BLaER1 (cell line): ENCODE data around the gene HPSE2.

Experiments
- H3K27ac ChIP-seq: shearing (Covaris generic); formaldehyde crosslinking; 2 replicates; pipeline ENCODE4 v1.8.1; 2022
- H3K27me3 ChIP-seq: shearing (Covaris generic); formaldehyde crosslinking; 2 replicates; pipeline ENCODE4 v1.8.1; 2022
- H3K36me3 ChIP-seq: shearing (Covaris generic); formaldehyde crosslinking; 2 replicates; pipeline ENCODE4 v1.8.1; 2022
- H3K4me1 ChIP-seq: shearing (Covaris generic); formaldehyde crosslinking; 2 replicates; pipeline ENCODE4 v1.8.1; 2022
- H3K4me2 ChIP-seq: shearing (Covaris generic); formaldehyde crosslinking; 2 replicates; pipeline ENCODE4 v1.8.1; 2022
- H3K4me3 ChIP-seq: shearing (Covaris generic); formaldehyde crosslinking; 2 replicates; pipeline ENCODE4 v1.8.1; 2022
- H3K9ac ChIP-seq: shearing (Covaris generic); formaldehyde crosslinking; 2 replicates; pipeline ENCODE4 v1.8.1; 2022
- H3K9me3 ChIP-seq: shearing (Covaris generic); formaldehyde crosslinking; 2 replicates; pipeline ENCODE4 v1.8.1; 2022
- H4K20me1 ChIP-seq: shearing (Covaris generic); formaldehyde crosslinking; 2 replicates; pipeline ENCODE4 v1.8.1; 2022
- Cebpa-rat ChIP-seq: shearing (Covaris generic); IDR thresholded peaks from 2 replicates; pipeline ENCODE4 v1.8.1; 2022

HPSE2 gene

DNA sequence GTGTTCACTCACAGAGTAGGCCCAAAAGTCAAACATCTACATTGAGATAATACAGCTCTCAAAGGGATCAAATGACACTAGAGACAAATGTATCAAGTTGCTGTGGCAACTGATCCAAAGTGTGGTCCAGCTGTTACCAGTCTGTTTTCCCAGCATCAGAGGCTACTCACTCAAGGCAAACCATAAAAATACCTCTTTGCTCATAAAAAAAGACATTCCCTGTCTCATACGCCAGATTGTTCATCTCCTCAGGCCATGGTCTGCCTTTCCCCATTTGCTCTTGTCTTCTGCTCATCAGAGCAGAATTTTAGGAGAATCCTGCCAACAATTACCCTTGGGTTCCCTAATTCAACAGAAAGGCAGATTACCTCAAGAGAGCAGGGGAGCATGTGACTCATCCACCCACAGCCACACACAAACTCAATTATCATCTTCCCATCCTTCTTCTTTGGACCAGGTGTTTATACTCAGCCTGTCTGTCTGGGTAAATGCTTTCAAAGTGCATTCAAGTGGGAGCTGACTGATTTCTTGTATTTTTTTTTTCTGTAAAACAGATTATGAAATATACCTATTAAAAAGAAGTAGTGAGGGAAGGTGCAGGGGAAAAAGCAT, 562.4 kb downstream of the HPSE2 start:
- H3K4me3 ChIP-seq, result no peak overlapping the region
- H3K36me3 ChIP-seq, result no peaks in the 10 kb centered on the region
- no peak overlapping the region for H3K4me2 ChIP-seq
- TF ChIP-seq Cebpa-rat, result no peak
- H3K27me3 ChIP-seq, result no peaks in the 10 kb centered on the region
- no peaks in the 10 kb centered on the region for H3K4me1 ChIP-seq
- H3K9ac ChIP-seq, result no peak overlapping the region
- no peak overlapping the region for H3K27ac ChIP-seq
- no peaks in the 10 kb centered on the region for H3K9me3 ChIP-seq
- no peaks in the 10 kb centered on the region for H4K20me1 ChIP-seq

DNA sequence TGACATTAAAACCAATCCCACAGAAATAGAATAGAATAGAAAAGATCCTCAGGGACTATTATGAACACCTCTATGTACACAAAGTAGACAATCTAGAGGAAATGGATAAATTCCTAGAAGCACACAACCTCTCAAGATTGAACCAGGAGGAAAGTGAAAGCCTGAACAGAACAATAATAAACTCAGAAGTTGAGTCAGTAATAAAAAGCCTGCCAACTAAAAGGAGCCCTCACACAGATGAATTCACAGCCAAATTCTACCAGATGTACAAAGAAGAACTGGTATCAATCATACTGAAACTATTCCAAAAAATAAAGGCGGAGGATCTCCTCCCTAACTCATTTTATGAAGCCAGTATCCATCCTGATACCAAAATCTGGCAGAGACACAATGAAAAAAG, 568.6 kb downstream of the HPSE2 start:
- H3K4me1 ChIP-seq, result no peaks in the 10 kb centered on the region
- no peak overlapping the region for H3K27ac ChIP-seq
- TF ChIP-seq Cebpa-rat, result no peak

DNA sequence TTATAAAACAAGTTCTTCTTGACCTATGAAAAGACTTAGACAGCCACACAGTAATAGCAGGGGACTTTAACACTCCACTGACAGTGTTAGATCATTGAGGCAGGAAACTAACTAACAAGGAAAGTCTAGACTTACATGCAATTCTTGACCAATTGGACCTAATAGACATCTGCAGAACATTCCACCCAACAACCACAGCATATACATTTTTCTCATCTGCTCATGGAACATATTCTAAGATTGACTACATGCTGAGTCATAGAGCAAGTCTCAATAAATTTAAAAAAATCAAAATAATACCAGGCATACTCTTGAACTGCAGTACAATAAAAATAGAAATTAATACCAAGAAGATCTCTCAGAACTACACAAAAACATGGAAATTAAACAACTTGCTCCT, 569.4 kb downstream of the HPSE2 start:
- H3K4me2 ChIP-seq, result no peak overlapping the region
- H3K4me3 ChIP-seq, result no peak overlapping the region
- no peaks in the 10 kb centered on the region for H4K20me1 ChIP-seq
- H3K27ac ChIP-seq, result no peak overlapping the region
- TF ChIP-seq Cebpa-rat, result no peak
- peaks cover 27% of the 10 kb centered on the region for H3K9me3 ChIP-seq
- no peaks in the 10 kb centered on the region for H3K36me3 ChIP-seq
- no peaks in the 10 kb centered on the region for H3K27me3 ChIP-seq
- H3K4me1 ChIP-seq, result no peaks in the 10 kb centered on the region
- H3K9ac ChIP-seq, result no peak overlapping the region

More for the DNA sequence above, 568.6 kb downstream of the HPSE2 start:
- no peak overlapping the region for H3K9ac ChIP-seq
- no peaks in the 10 kb centered on the region for H3K27me3 ChIP-seq
- H3K9me3 ChIP-seq, result peaks cover 27% of the 10 kb centered on the region
- no peak overlapping the region for H3K4me3 ChIP-seq
- no peaks in the 10 kb centered on the region for H4K20me1 ChIP-seq
- no peak overlapping the region for H3K4me2 ChIP-seq
- H3K36me3 ChIP-seq, result no peaks in the 10 kb centered on the region

DNA sequence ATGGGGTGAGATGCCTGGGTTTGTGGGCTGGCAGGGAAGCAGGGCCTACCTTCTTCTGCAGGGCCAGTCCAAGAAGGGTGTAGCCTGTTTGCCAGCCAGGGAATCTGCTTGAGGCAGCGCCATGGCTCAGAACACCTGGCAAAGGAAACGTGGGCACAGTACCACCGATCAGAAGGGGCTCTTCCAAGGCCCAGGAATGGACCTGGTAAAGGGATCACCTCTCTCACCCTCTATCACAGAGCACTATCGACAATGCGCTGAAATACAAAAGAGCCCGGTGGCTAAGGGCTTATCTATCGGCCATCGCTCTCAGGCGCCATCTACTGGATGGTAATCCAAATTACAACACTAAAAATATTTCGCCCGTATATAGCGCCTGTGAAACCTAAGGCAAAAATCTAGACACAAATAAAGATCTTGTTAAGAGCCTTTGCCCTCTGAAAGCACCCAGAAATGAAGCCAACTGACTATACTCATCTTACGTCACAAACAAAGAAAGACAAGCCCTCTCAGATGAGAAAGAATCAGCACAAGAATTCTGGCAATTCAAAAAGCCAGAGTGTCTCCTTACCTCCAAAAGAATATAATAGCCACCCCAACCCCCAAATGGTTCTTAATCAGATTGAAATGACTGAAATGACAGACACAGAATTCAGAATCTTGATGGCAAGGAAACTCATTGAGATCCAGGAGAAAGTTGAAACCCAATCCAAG, 571.2 kb downstream of the HPSE2 start:
- no peak for TF ChIP-seq Cebpa-rat
- H3K4me1 ChIP-seq, result no peaks in the 10 kb centered on the region
- H4K20me1 ChIP-seq, result no peaks in the 10 kb centered on the region
- H3K9me3 ChIP-seq, result peaks cover 27% of the 10 kb centered on the region
- no peaks in the 10 kb centered on the region for H3K27me3 ChIP-seq
- no peak overlapping the region for H3K4me3 ChIP-seq
- no peak overlapping the region for H3K27ac ChIP-seq
- no peak overlapping the region for H3K9ac ChIP-seq
- H3K36me3 ChIP-seq, result no peaks in the 10 kb centered on the region
- no peak overlapping the region for H3K4me2 ChIP-seq

DNA sequence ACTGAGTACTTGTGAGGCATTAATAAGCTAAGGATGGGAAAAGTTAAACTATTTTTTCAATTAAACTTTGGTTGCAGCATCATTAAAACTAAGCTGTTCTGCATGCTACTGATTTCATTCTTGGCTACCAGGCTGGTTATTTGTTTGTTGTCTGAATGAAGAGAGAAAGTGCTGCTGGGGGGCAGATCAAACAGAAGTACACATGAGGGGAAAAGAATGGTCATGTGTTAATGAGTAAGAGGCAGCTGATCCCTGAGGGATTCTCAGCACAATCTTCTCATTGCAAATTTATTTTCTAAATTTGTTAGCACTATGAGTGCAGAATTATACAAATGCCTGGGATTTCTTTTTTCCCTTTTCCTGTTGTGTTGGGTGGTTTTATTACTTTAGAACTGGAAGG, 575.7 kb downstream of the HPSE2 start:
- Histone ChIP-seq H3K4me1 (no peaks in the 10 kb centered on the region), H3K9ac (no peak overlapping the region), H3K27ac (no peak overlapping the region), H3K9me3 (peaks cover 13% of the 10 kb centered on the region), H3K4me2 (no peak overlapping the region), H3K27me3 (no peaks in the 10 kb centered on the region), H3K36me3 (no peaks in the 10 kb centered on the region), H4K20me1 (no peaks in the 10 kb centered on the region), H3K4me3 (no peak overlapping the region)
- no peak for TF ChIP-seq Cebpa-rat

DNA sequence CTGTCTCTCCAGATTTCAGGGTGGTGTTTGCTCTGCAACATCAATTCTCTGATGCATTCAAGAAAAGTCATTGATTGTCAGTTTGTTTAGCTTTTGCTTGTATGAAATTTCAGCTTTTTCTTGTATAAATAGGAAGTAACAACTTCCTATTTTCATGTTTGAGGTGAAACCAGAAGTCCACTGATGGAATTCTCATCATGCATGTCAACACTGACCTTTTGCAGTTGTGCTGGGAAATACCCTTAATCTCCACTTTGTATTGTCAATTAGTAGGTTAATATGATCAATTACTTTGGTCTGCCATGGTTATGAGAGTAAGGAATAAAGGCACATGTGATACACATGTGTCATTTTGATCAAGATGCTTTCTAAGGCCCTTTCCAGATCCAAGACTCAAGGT, 580.2 kb downstream of the HPSE2 start:
- no peaks in the 10 kb centered on the region for H3K9me3 ChIP-seq

DNA sequence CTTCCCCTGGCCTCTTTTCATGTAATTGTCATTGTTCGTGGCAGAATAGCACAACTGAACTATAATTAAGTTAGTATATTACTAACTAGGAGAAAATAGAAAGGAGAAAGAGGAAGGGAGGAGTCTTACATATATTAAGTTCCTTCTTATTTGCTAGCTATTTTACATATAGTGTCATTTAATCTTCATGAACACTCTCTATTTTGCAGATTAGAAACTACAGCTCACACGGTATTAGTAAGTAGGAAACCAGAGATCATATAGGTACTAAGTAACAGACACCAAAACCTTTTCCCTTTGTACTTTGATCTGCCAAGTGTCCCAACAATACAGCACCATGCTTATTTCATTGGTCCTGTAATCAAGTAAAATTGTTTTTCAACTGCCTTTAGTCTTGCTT, 586.5 kb downstream of the HPSE2 start:
- H3K27me3 ChIP-seq, result no peaks in the 10 kb centered on the region
- no peak overlapping the region for H3K9ac ChIP-seq
- no peaks in the 10 kb centered on the region for H3K36me3 ChIP-seq
- H3K9me3 ChIP-seq, result no peaks in the 10 kb centered on the region
- TF ChIP-seq Cebpa-rat, result no peak
- H3K4me2 ChIP-seq, result no peak overlapping the region
- no peaks in the 10 kb centered on the region for H4K20me1 ChIP-seq
- H3K27ac ChIP-seq, result no peak overlapping the region
- H3K4me3 ChIP-seq, result no peak overlapping the region
- H3K4me1 ChIP-seq, result no peaks in the 10 kb centered on the region

More for the DNA sequence above, 580.2 kb downstream of the HPSE2 start:
- Histone ChIP-seq H3K36me3 (no peaks in the 10 kb centered on the region), H3K27me3 (no peaks in the 10 kb centered on the region), H3K4me2 (no peak overlapping the region), H3K27ac (no peak overlapping the region), H3K4me3 (no peak overlapping the region), H3K9ac (no peak overlapping the region), H4K20me1 (no peaks in the 10 kb centered on the region), H3K4me1 (no peaks in the 10 kb centered on the region)
- TF ChIP-seq Cebpa-rat, result no peak

DNA sequence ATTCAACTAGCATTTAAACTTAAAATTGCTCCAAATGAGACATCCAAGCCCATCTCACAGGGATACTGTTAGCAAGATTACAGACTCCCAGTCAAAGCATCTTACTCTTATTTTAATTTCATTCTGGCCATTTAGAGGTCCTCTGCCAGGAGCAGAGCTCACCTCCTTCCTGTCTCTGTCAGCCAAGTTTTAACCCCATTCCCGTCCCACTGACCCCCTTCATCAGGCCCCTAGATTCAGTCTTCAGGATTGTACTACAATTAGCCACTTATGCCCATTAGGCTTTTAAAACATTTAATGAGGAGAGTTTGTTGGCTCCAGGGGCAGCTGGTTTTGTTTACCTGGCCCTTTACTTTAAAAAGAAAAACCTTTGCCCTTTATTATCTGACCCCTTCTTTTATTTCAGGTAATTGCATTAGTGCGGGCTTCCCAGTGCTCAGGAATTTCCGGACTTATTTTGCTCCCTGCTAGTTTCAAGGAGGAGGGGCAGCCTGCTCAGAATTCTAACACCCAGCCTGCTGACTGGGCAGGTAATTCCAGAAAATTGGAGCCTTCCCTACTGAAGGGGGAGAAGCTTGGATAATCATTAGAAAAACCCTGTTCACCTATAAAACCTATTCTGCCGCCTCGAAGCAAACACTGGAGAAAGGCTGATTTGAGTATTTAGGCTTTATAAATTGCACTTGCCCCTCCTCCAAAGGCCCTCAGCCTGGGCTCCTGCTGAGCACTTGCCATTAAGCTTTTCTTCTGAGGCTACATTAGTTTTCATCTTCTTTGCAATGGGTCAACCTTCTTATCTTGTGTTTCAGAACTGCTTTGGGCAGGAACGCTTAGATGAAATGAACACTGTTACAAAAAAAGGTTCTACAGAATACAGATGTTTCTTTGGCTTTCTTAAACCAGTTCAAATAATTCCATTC, 588.4 kb downstream of the HPSE2 start:
- no peak overlapping the region for H3K4me3 ChIP-seq
- no peak for TF ChIP-seq Cebpa-rat
- no peaks in the 10 kb centered on the region for H3K36me3 ChIP-seq
- no peak overlapping the region for H3K4me2 ChIP-seq
- H3K27ac ChIP-seq, result no peak overlapping the region
- no peak overlapping the region for H3K9ac ChIP-seq
- no peaks in the 10 kb centered on the region for H3K27me3 ChIP-seq
- no peaks in the 10 kb centered on the region for H3K4me1 ChIP-seq
- no peaks in the 10 kb centered on the region for H3K9me3 ChIP-seq
- H4K20me1 ChIP-seq, result no peaks in the 10 kb centered on the region

DNA sequence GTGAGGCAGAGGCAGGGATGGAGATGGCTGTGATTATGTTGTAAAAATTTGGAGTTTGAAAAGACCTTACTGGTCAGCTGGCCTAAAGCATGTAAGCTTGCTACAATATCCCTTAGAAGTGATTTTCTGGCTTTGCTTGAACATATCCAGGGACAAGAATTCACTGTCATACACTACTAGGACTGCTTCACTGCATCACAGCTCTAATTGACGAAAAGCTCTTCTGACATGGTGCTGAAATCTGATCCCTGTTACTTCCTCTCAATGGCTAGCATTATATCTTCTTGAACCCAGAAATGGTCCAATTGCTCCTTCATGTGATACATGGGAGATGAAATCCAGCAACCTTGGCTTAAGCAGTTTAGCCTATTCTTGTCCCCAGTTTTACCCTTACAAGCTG, 591.2 kb downstream of the HPSE2 start:
- Histone ChIP-seq H3K9ac (no peak overlapping the region), H3K9me3 (no peaks in the 10 kb centered on the region), H3K4me2 (no peak overlapping the region), H3K36me3 (no peaks in the 10 kb centered on the region), H4K20me1 (no peaks in the 10 kb centered on the region), H3K27ac (no peak overlapping the region), H3K27me3 (no peaks in the 10 kb centered on the region), H3K4me3 (no peak overlapping the region), H3K4me1 (no peaks in the 10 kb centered on the region)
- no peak for TF ChIP-seq Cebpa-rat

DNA sequence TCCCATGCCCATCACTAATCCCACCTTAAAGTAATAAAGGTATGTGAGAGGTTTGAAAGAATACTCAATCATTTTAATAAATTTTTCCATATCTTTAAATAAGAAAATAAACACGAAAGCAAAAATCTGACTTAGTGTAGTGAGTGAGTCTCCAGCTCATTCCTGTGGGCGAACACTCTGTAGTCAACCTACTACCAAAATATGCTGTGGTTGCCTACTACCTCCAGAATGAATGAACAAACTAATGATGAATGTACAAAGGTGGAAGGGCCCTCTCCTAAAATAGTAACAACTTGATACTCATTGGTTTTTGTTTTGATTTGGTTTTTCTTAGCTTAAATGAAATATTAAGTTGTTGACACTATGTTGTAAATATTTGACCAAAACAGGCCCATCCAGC, 593.4 kb downstream of the HPSE2 start:
- H3K36me3 ChIP-seq, result no peaks in the 10 kb centered on the region
- no peaks in the 10 kb centered on the region for H3K9me3 ChIP-seq
- H3K4me1 ChIP-seq, result 0 out of 2 replicates have a peak, but pooled peaks cover 3% of the 10 kb centered on the region
- H3K27ac ChIP-seq, result no peak overlapping the region
- no peaks in the 10 kb centered on the region for H3K27me3 ChIP-seq
- H3K4me2 ChIP-seq, result no peak overlapping the region
- H3K4me3 ChIP-seq, result no peak overlapping the region
- H3K9ac ChIP-seq, result no peak overlapping the region
- no peak for TF ChIP-seq Cebpa-rat
- H4K20me1 ChIP-seq, result no peaks in the 10 kb centered on the region
